WTC11 (cell line): Measurements from ENCODE around the gene LOC101059915.

Experiments
- ATAC-seq: fragments of 200-7000 bp; cut with Tn5 transposase; 2 replicates; pipeline ENCODE4 v1.10.0; 2021; ENCODE audit warnings: mild to moderate bottlenecking, moderate library complexity
- CTCF ChIA-PET: fragments of 300-600 bp; sonication (Branson Sonifier 250); formaldehyde crosslinking; loops from one replicate; lab custom pipeline; 2021; ENCODE audit warnings: antibody characterized with exemption; lab: Charles Lee
- POLR2A ChIA-PET: fragments of 350-600 bp; sonication (Branson Sonifier 250); formaldehyde crosslinking; loops from one replicate; lab custom pipeline; 2021; ENCODE audit warnings: antibody characterized with exemption; lab: Charles Lee
- DNase-seq: peaks from one replicate; pipeline ENCODE4 v3.0.0; 2021; ENCODE audit warnings: low spot score
- H3K27ac Mint-ChIP-seq: 2 replicates; pipeline ENCODE4 v1.8.0; 2021; ENCODE audit warnings: mixed read lengths
- H3K27me3 Mint-ChIP-seq: 2 replicates; pipeline ENCODE4 v1.8.0; 2021; ENCODE audit warnings: low read depth, mild to moderate bottlenecking, moderate library complexity, mixed read lengths
- H3K36me3 Mint-ChIP-seq: 2 replicates; pipeline ENCODE4 v1.8.0; 2021; ENCODE audit warnings: mixed read lengths
- H3K4me1 Mint-ChIP-seq: 2 replicates; pipeline ENCODE4 v1.8.0; 2022; ENCODE audit warnings: mixed read lengths
- H3K4me3 Mint-ChIP-seq: 2 replicates; pipeline ENCODE4 v1.8.0; 2021; ENCODE audit warnings: mild to moderate bottlenecking, moderate library complexity, mixed read lengths
- H3K9me3 Mint-ChIP-seq: 2 replicates; pipeline ENCODE4 v1.8.0; 2021; ENCODE audit warnings: mixed read lengths
- FOXK1 ChIP-seq: sonication (generic); formaldehyde crosslinking; IDR thresholded peaks from 2 replicates; pipeline ENCODE4 v1.8.0; 2022; ENCODE audit warnings: mild to moderate bottlenecking, moderate library complexity, missing genetic modification reagents
- FOXP1 ChIP-seq: sonication (generic); formaldehyde crosslinking; IDR thresholded peaks from 2 replicates; pipeline ENCODE4 v1.8.0; 2022; ENCODE audit warnings: missing genetic modification reagents, mild to moderate bottlenecking, moderate library complexity, borderline replicate concordance
- GRHL2 ChIP-seq: fragments of 250-450 bp; sonication (Bioruptor Pico); IDR thresholded peaks from 2 replicates; pipeline ENCODE4 v1.8.0; 2022; ENCODE audit warnings: mild to moderate bottlenecking, moderate library complexity; ENCODE audit not compliant: insufficient replicate concordance, severe bottlenecking
- HMGA2 ChIP-seq: fragments of 250-450 bp; sonication (Bioruptor Pico); IDR thresholded peaks from 2 replicates; pipeline ENCODE4 v1.4.0; 2021; ENCODE audit warnings: mild to moderate bottlenecking, moderate library complexity
- IRF2 ChIP-seq: sonication (generic); formaldehyde crosslinking; IDR thresholded peaks from 2 replicates; pipeline ENCODE4 v1.8.0; 2022; ENCODE audit warnings: low read depth, missing genetic modification reagents, borderline replicate concordance
- MYBL2 ChIP-seq: sonication (generic); formaldehyde crosslinking; IDR thresholded peaks from 2 replicates; pipeline ENCODE4 v1.8.1; 2023; ENCODE audit warnings: mild to moderate bottlenecking, moderate library complexity, missing genetic modification reagents
- NR3C1 ChIP-seq: sonication (generic); formaldehyde crosslinking; conservative IDR thresholded peaks from 2 replicates; pipeline ENCODE4 v1.8.1; 2023; ENCODE audit warnings: low read depth, mild to moderate bottlenecking, missing genetic modification reagents
- PRRX2 ChIP-seq: fragments of 250-450 bp; sonication (Bioruptor Pico); IDR thresholded peaks from 2 replicates; pipeline ENCODE4 v1.8.0; 2021; ENCODE audit warnings: mild to moderate bottlenecking
- RORB ChIP-seq: fragments of 250-450 bp; sonication (Bioruptor Pico); IDR thresholded peaks from 2 replicates; pipeline ENCODE4 v1.9.0; 2021; ENCODE audit warnings: mild to moderate bottlenecking
- SMAD4 ChIP-seq: sonication (generic); formaldehyde crosslinking; IDR thresholded peaks from 2 replicates; pipeline ENCODE4 v1.8.0; 2022; ENCODE audit warnings: mild to moderate bottlenecking, missing genetic modification reagents
- ZBTB21 ChIP-seq: sonication (generic); formaldehyde crosslinking; IDR thresholded peaks from 2 replicates; pipeline ENCODE4 v1.8.1; 2023; ENCODE audit warnings: mild to moderate bottlenecking, missing genetic modification reagents, borderline replicate concordance
- ZNF121 ChIP-seq: sonication (generic); formaldehyde crosslinking; IDR thresholded peaks from 2 replicates; pipeline ENCODE4 v1.8.0; 2023; ENCODE audit warnings: missing genetic modification reagents
- ZNF263 ChIP-seq: sonication (generic); formaldehyde crosslinking; IDR thresholded peaks from 2 replicates; pipeline ENCODE4 v1.8.1; 2022; ENCODE audit warnings: low read depth, mild to moderate bottlenecking, moderate library complexity, missing genetic modification reagents
- TF ChIP-seq, protein P1 (sequence below): fragments of 250-450 bp; sonication (Bioruptor Pico); IDR thresholded peaks from 2 replicates; pipeline ENCODE4 v1.9.0; 2021; ENCODE audit warnings: moderate library complexity, mild to moderate bottlenecking, inconsistent platforms, borderline replicate concordance
- TF ChIP-seq, protein P2 (sequence below): sonication (generic); formaldehyde crosslinking; IDR thresholded peaks from 2 replicates; pipeline ENCODE4 v1.8.1; 2023; ENCODE audit warnings: mild to moderate bottlenecking, moderate library complexity, missing genetic modification reagents
- TF ChIP-seq, protein P3 (sequence below): sonication (generic); formaldehyde crosslinking; IDR thresholded peaks from 2 replicates; pipeline ENCODE4 v1.8.0; 2022; ENCODE audit warnings: mild to moderate bottlenecking, missing genetic modification reagents
- TF ChIP-seq, protein P4 (sequence below): fragments of 250-450 bp; sonication (Bioruptor Pico); IDR thresholded peaks from 2 replicates; pipeline ENCODE4 v1.9.0; 2021; ENCODE audit warnings: mild to moderate bottlenecking
- TF ChIP-seq, protein P5 (sequence below): sonication (generic); formaldehyde crosslinking; IDR thresholded peaks from 2 replicates; pipeline ENCODE4 v1.8.1; 2023; ENCODE audit warnings: mild to moderate bottlenecking, missing genetic modification reagents
- TF ChIP-seq, protein P6 (sequence below): sonication (generic); formaldehyde crosslinking; IDR thresholded peaks from 2 replicates; pipeline ENCODE4 v1.8.1; 2022; ENCODE audit warnings: mild to moderate bottlenecking, missing genetic modification reagents, moderate library complexity, borderline replicate concordance
- TF ChIP-seq, protein P7 (sequence below): sonication (generic); formaldehyde crosslinking; IDR thresholded peaks from 2 replicates; pipeline ENCODE4 v1.8.1; 2022; ENCODE audit warnings: low read depth, mild to moderate bottlenecking, moderate library complexity, missing genetic modification reagents, borderline replicate concordance
- TF ChIP-seq, protein P8 (sequence below): sonication (generic); formaldehyde crosslinking; IDR thresholded peaks from 2 replicates; pipeline ENCODE4 v1.8.1; 2023; ENCODE audit warnings: mild to moderate bottlenecking, missing genetic modification reagents, moderate library complexity
- TF ChIP-seq, protein P9 (sequence below): sonication (generic); formaldehyde crosslinking; IDR thresholded peaks from 2 replicates; pipeline ENCODE4 v1.8.0; 2023; ENCODE audit warnings: missing genetic modification reagents

Gene LOC101059915

DNA sequence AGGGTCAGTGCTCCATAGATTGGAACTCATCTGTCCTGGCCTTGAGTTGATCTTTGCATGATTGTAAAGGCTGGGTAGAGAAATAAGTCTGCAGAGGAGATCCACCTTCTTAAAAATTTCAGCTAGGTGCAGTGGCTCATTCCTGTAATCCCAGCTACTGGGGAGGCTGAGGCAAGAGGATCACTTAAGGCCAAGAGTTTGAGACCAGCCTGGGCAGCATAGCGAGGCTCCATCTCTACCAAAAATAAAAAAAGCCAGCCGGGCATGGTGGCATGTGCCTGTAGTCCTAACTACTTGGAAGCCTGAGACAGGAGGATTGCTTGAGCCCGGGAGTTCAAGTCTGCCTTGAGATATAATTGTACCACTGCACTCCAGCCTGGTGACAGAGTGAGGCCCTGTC is 48.6 kb upstream of the LOC101059915 start (continued):
- no peak for TF ChIP-seq FOXK1 (CRISPR knock-in tag)
- TF ChIP-seq, protein P1, sequence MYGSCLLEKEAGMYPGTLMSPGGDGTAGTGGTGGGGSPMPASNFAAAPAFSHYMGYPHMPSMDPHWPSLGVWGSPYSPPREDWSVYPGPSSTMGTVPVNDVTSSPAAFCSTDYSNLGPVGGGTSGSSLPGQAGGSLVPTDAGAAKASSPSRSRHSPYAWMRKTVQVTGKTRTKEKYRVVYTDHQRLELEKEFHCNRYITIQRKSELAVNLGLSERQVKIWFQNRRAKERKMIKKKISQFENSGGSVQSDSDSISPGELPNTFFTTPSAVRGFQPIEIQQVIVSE (CRISPR knock-in tag), result no peak
- no peak for TF ChIP-seq MYBL2 (CRISPR knock-in tag)
- TF ChIP-seq ZNF121 (CRISPR knock-in tag), result no peak
- TF ChIP-seq, protein P2, sequence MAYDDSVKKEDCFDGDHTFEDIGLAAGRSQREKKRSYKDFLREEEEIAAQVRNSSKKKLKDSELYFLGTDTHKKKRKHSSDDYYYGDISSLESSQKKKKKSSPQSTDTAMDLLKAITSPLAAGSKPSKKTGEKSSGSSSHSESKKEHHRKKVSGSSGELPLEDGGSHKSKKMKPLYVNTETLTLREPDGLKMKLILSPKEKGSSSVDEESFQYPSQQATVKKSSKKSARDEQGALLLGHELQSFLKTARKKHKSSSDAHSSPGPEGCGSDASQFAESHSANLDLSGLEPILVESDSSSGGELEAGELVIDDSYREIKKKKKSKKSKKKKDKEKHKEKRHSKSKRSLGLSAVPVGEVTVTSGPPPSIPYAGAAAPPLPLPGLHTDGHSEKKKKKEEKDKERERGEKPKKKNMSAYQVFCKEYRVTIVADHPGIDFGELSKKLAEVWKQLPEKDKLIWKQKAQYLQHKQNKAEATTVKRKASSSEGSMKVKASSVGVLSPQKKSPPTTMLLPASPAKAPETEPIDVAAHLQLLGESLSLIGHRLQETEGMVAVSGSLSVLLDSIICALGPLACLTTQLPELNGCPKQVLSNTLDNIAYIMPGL, result no peak
- TF ChIP-seq, protein P3, sequence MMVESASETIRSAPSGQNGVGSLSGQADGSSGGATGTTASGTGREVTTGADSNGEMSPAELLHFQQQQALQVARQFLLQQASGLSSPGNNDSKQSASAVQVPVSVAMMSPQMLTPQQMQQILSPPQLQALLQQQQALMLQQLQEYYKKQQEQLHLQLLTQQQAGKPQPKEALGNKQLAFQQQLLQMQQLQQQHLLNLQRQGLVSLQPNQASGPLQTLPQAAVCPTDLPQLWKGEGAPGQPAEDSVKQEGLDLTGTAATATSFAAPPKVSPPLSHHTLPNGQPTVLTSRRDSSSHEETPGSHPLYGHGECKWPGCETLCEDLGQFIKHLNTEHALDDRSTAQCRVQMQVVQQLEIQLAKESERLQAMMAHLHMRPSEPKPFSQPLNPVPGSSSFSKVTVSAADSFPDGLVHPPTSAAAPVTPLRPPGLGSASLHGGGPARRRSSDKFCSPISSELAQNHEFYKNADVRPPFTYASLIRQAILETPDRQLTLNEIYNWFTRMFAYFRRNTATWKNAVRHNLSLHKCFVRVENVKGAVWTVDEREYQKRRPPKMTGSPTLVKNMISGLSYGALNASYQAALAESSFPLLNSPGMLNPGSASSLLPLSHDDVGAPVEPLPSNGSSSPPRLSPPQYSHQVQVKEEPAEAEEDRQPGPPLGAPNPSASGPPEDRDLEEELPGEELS (CRISPR knock-in tag), result no peak
- no peak for TF ChIP-seq GRHL2

DNA sequence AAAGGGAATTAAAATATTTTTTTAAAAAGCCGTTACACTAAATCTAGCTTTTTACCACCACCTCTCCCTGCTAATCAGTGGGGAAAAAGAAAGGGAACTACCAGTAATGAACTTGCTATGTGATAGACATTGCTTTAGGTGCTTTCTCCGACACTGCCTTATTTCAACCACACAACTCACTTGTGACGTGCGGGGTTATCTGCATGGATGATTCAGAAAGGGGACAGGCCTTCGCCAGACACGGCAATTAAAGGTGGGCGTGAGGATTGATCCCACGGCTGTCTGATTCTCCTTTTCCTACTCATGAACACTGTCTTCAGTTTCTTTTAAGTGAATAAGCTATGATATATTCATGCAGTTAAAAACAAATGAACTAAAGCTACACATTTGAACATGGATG is 48.2 kb upstream of the LOC101059915 start:
- ATAC-seq (no peak), DNase-seq (no peak)
- Mint-ChIP-seq H3K27me3 (no peaks in the 10 kb centered on the region), H3K9me3 (no peaks in the 10 kb centered on the region), H3K4me3 (no peak overlapping the region), H3K27ac (no peak overlapping the region), H3K36me3 (no peaks in the 10 kb centered on the region; the same call in 1 of the 2 replicates), H3K4me1 (no peaks in the 10 kb centered on the region; the same call in 1 of the 2 replicates)
- ChIA-PET POLR2A (no interaction called here), CTCF (interaction anchor here (1.0 kb wide), 1 partner anchor 33 kb away, joined by 3 read pairs; no protein-coding TSS in a partner anchor)
- no peak for TF ChIP-seq HMGA2
- TF ChIP-seq PRRX2 (CRISPR knock-in tag), result no peak
- TF ChIP-seq, protein P4, sequence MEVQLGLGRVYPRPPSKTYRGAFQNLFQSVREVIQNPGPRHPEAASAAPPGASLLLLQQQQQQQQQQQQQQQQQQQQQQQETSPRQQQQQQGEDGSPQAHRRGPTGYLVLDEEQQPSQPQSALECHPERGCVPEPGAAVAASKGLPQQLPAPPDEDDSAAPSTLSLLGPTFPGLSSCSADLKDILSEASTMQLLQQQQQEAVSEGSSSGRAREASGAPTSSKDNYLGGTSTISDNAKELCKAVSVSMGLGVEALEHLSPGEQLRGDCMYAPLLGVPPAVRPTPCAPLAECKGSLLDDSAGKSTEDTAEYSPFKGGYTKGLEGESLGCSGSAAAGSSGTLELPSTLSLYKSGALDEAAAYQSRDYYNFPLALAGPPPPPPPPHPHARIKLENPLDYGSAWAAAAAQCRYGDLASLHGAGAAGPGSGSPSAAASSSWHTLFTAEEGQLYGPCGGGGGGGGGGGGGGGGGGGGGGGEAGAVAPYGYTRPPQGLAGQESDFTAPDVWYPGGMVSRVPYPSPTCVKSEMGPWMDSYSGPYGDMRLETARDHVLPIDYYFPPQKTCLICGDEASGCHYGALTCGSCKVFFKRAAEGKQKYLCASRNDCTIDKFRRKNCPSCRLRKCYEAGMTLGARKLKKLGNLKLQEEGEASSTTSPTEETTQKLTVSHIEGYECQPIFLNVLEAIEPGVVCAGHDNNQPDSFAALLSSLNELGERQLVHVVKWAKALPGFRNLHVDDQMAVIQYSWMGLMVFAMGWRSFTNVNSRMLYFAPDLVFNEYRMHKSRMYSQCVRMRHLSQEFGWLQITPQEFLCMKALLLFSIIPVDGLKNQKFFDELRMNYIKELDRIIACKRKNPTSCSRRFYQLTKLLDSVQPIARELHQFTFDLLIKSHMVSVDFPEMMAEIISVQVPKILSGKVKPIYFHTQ, result no peak
- TF ChIP-seq ZBTB21 (CRISPR knock-in tag), result no peak
- no peak for TF ChIP-seq RORB (CRISPR knock-in tag)
- TF ChIP-seq, protein P3 (CRISPR knock-in tag), result no peak
- no peak for TF ChIP-seq ZNF263 (CRISPR knock-in tag)
- TF ChIP-seq NR3C1 (CRISPR knock-in tag), result no peak
- TF ChIP-seq, protein P5, sequence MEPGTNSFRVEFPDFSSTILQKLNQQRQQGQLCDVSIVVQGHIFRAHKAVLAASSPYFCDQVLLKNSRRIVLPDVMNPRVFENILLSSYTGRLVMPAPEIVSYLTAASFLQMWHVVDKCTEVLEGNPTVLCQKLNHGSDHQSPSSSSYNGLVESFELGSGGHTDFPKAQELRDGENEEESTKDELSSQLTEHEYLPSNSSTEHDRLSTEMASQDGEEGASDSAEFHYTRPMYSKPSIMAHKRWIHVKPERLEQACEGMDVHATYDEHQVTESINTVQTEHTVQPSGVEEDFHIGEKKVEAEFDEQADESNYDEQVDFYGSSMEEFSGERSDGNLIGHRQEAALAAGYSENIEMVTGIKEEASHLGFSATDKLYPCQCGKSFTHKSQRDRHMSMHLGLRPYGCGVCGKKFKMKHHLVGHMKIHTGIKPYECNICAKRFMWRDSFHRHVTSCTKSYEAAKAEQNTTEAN, result no peak
- TF ChIP-seq, protein P6, sequence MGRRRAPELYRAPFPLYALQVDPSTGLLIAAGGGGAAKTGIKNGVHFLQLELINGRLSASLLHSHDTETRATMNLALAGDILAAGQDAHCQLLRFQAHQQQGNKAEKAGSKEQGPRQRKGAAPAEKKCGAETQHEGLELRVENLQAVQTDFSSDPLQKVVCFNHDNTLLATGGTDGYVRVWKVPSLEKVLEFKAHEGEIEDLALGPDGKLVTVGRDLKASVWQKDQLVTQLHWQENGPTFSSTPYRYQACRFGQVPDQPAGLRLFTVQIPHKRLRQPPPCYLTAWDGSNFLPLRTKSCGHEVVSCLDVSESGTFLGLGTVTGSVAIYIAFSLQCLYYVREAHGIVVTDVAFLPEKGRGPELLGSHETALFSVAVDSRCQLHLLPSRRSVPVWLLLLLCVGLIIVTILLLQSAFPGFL (CRISPR knock-in tag), result no peak
- TF ChIP-seq, protein P7, sequence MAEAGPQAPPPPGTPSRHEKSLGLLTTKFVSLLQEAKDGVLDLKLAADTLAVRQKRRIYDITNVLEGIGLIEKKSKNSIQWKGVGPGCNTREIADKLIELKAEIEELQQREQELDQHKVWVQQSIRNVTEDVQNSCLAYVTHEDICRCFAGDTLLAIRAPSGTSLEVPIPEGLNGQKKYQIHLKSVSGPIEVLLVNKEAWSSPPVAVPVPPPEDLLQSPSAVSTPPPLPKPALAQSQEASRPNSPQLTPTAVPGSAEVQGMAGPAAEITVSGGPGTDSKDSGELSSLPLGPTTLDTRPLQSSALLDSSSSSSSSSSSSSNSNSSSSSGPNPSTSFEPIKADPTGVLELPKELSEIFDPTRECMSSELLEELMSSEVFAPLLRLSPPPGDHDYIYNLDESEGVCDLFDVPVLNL (CRISPR knock-in tag), result no peak
- TF ChIP-seq, protein P8, sequence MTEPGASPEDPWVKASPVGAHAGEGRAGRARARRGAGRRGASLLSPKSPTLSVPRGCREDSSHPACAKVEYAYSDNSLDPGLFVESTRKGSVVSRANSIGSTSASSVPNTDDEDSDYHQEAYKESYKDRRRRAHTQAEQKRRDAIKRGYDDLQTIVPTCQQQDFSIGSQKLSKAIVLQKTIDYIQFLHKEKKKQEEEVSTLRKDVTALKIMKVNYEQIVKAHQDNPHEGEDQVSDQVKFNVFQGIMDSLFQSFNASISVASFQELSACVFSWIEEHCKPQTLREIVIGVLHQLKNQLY (CRISPR knock-in tag), result no peak
- no peak for TF ChIP-seq SMAD4
- TF ChIP-seq FOXP1 (CRISPR knock-in tag), result no peak
- no peak for TF ChIP-seq IRF2 (CRISPR knock-in tag)
- TF ChIP-seq, protein P9, sequence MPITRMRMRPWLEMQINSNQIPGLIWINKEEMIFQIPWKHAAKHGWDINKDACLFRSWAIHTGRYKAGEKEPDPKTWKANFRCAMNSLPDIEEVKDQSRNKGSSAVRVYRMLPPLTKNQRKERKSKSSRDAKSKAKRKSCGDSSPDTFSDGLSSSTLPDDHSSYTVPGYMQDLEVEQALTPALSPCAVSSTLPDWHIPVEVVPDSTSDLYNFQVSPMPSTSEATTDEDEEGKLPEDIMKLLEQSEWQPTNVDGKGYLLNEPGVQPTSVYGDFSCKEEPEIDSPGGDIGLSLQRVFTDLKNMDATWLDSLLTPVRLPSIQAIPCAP, result no peak
